HepG2 (cell line): Measurements from ENCODE around the gene CASTOR1. TPM values are rescaled to one million over a fixed set of nuclear protein-coding genes. Genes with fewer than 3 reads are reported as not detected.

ENCODE experiments used
- ATAC-seq: fragments of 200-7000 bp; cut with Tn5 transposase; 3 replicates; pipeline ENCODE4 v1.9.1; 2020; ENCODE audit warnings: mild to moderate bottlenecking, moderate library complexity
- BruUV-seq: library from RNA; stranded (reverse); fragments of 400-500 nt; replicated peaks from 2 replicates; lab custom pipeline; 2021; lab: Mats Ljungman, UMichigan
- CTCF ChIA-PET: fragments of 300-600 bp; formaldehyde crosslinking; extraction: SDS; loops from one replicate; lab custom pipeline; 2021; ENCODE audit warnings: low total read pairs, inconsistent platforms, low intra/inter-chr PET ratio; lab: Yijun Ruan, JAX
- POLR2A ChIA-PET: fragments of 350-600 bp; sonication (Branson Sonifier 250); formaldehyde crosslinking; loops from one replicate; lab custom pipeline; 2020; ENCODE audit warnings: antibody characterized with exemption, inconsistent platforms; lab: Yijun Ruan, JAX
- DNase-seq: peaks from one replicate; pipeline ENCODE4 v3.0.0-alpha.2; 2015; ENCODE audit warnings: low spot score
- FAIRE-seq: peaks from 3 replicates; lab custom pipeline; 2011; peaks lifted over from hg19 to GRCh38; lab: Jason Lieb, UNC
- H2AFZ ChIP-seq: one replicate; pipeline ENCODE4 v1.6.1; 2011; ENCODE audit warnings: low read length, inconsistent platforms
- H3K27ac ChIP-seq: fragments of 300-600 bp; 3 replicates; pipeline ENCODE4 v1.8.0; 2011; ENCODE audit warnings: mixed run types, mild to moderate bottlenecking, mixed read lengths, low read length, inconsistent platforms; ENCODE audit not compliant: insufficient read depth; ENCODE audit errors: extremely low read length
- H3K27me3 ChIP-seq, 2 experiments: fragments of 200-600 bp in 1 of 2; 2 replicates in 1 of 2; 3 replicates in 1 of 2; pipeline versions ENCODE4 v1.6.0 to v1.8.0; 2011; ENCODE audit warnings: low read length in 2 of 2, mild to moderate bottlenecking in 2 of 2, moderate library complexity in 2 of 2, inconsistent platforms in 1 of 2; ENCODE audit not compliant: insufficient read depth in 2 of 2, control insufficient read depth in 1 of 2
- H3K36me3 ChIP-seq, 2 experiments: fragments of 200-600 bp in 1 of 2; replicated peaks in 1 of 2; 2 replicates in 1 of 2; 3 replicates in 1 of 2; pipeline versions ENCODE4 v1.5.1 to v1.8.0; 2011; ENCODE audit warnings: low read length in 2 of 2, inconsistent platforms in 1 of 2; ENCODE audit not compliant: insufficient read depth in 2 of 2, control insufficient read depth in 1 of 2
- H3K4me1 ChIP-seq: 2 replicates; pipeline ENCODE4 v1.5.1; 2012; ENCODE audit warnings: low read length, inconsistent platforms; ENCODE audit not compliant: insufficient read depth
- H3K4me2 ChIP-seq: 2 replicates; pipeline ENCODE4 v1.6.0; 2011; ENCODE audit warnings: low read depth, low read length, inconsistent platforms
- H3K4me3 ChIP-seq, 3 experiments: fragments of 200-600 bp in 1 of 3; sonication (generic), shearing (Covaris generic) in 1 of 3; replicated peaks in 1 of 3; 2 replicates each; pipeline ENCODE4 v1.5.1; 2011 to 2016; ENCODE audit warnings: low read length in 3 of 3, inconsistent platforms in 2 of 3, low read depth in 2 of 3, mild to moderate bottlenecking in 2 of 3, control low read depth in 1 of 3, mixed read lengths in 1 of 3; ENCODE audit not compliant: insufficient read depth in 1 of 3
- H3K79me2 ChIP-seq: one replicate; pipeline ENCODE4 v1.6.1; 2011; ENCODE audit warnings: low read length, inconsistent platforms; ENCODE audit not compliant: insufficient read depth
- H3K9ac ChIP-seq: 2 replicates; pipeline ENCODE4 v1.6.0; 2011; ENCODE audit warnings: mild to moderate bottlenecking, low read depth, low read length, inconsistent platforms; ENCODE audit not compliant: insufficient read depth
- H3K9me3 ChIP-seq: 2 replicates; pipeline ENCODE4 v1.5.1; 2012; ENCODE audit warnings: mild to moderate bottlenecking, low read length
- H4K20me1 ChIP-seq: 2 replicates; pipeline ENCODE4 v1.6.0; 2011; ENCODE audit warnings: inconsistent platforms, mild to moderate bottlenecking, low read length, moderate library complexity; ENCODE audit not compliant: insufficient read depth
- CCAR2 ChIP-seq: fragments of 200-400 bp; formaldehyde crosslinking; optimal IDR thresholded peaks from 2 replicates; pipeline ENCODE3; 2018; ENCODE audit warnings: low read depth, mild to moderate bottlenecking, low read length, moderate library complexity
- E2F2 ChIP-seq: sonication (generic); formaldehyde crosslinking; IDR thresholded peaks from 2 replicates; pipeline ENCODE4 v1.4.0; 2020; ENCODE audit warnings: missing genetic modification reagents, borderline replicate concordance
- ELF3 ChIP-seq: IDR thresholded peaks from 2 replicates; pipeline ENCODE4 v1.6.1; 2016; ENCODE audit warnings: missing genetic modification reagents, missing compliant biosample characterization
- GABPB1 ChIP-seq: IDR thresholded peaks from 2 replicates; pipeline ENCODE4 v1.6.1; 2016; ENCODE audit warnings: mild to moderate bottlenecking, missing genetic modification reagents, moderate library complexity, missing compliant biosample characterization
- KDM5A ChIP-seq: fragments of 200-600 bp; sonication (generic); IDR thresholded peaks from 2 replicates; pipeline ENCODE4 v1.7.0; 2018; ENCODE audit warnings: antibody characterized with exemption, mild to moderate bottlenecking, low read length, borderline replicate concordance
- KLF6 ChIP-seq: IDR thresholded peaks from 2 replicates; pipeline ENCODE4 v1.8.0; 2016; ENCODE audit warnings: missing biosample characterization, missing genetic modification reagents
- KMT2A ChIP-seq: sonication (generic); formaldehyde crosslinking; IDR thresholded peaks from 2 replicates; pipeline ENCODE4 v1.4.0; 2020; ENCODE audit warnings: missing genetic modification reagents
- MAF1 ChIP-seq: sonication (generic); formaldehyde crosslinking; IDR thresholded peaks from 2 replicates; pipeline ENCODE4 v1.5.0; 2020; ENCODE audit warnings: missing genetic modification reagents, borderline replicate concordance
- MED1 ChIP-seq: sonication (generic); formaldehyde crosslinking; IDR thresholded peaks from 2 replicates; pipeline ENCODE4 v1.4.0; 2020; ENCODE audit warnings: missing genetic modification reagents
- RCOR2 ChIP-seq: IDR thresholded peaks from 2 replicates; pipeline ENCODE4 v1.6.1; 2016; ENCODE audit warnings: missing biosample characterization, missing genetic modification reagents
- SMAD1 ChIP-seq: sonication (generic); formaldehyde crosslinking; IDR thresholded peaks from 2 replicates; pipeline ENCODE4 v1.4.0; 2020; ENCODE audit warnings: missing genetic modification reagents, low read depth, mild to moderate bottlenecking, borderline replicate concordance
- SUZ12 ChIP-seq: fragments of 150-350 bp; IDR thresholded peaks from 2 replicates; pipeline ENCODE4 v1.6.1; 2014; ENCODE audit warnings: low read depth, low read length
- TAF1 ChIP-seq: sonication (generic); formaldehyde crosslinking; IDR thresholded peaks from 2 replicates; pipeline ENCODE4 v1.4.0; 2020; ENCODE audit warnings: missing genetic modification reagents
- TFDP2 ChIP-seq: sonication (generic); formaldehyde crosslinking; IDR thresholded peaks from 2 replicates; pipeline ENCODE4 v1.4.0; 2020; ENCODE audit warnings: missing genetic modification reagents
- U2AF2 ChIP-seq: fragments of 200-400 bp; formaldehyde crosslinking; IDR thresholded peaks from 2 replicates; pipeline ENCODE4 v1.6.1; 2017; ENCODE audit warnings: low read depth, mild to moderate bottlenecking, low read length
- ZBTB3 ChIP-seq: sonication (generic); formaldehyde crosslinking; IDR thresholded peaks from 2 replicates; pipeline ENCODE4 v1.4.0; 2020; ENCODE audit warnings: low read depth, mild to moderate bottlenecking, moderate library complexity, missing genetic modification reagents, borderline replicate concordance
- ZNF101 ChIP-seq: sonication (generic); formaldehyde crosslinking; IDR thresholded peaks from 2 replicates; pipeline ENCODE4 v1.4.0; 2020; ENCODE audit warnings: mild to moderate bottlenecking, low read depth, missing genetic modification reagents, borderline replicate concordance
- ZNF512B ChIP-seq: sonication (generic); formaldehyde crosslinking; IDR thresholded peaks from 2 replicates; pipeline ENCODE4 v1.5.1; 2020; ENCODE audit warnings: missing genetic modification reagents, mild to moderate bottlenecking, borderline replicate concordance
- ZNF567 ChIP-seq: sonication (generic); formaldehyde crosslinking; IDR thresholded peaks from 2 replicates; pipeline ENCODE4 v1.8.1; 2023; ENCODE audit warnings: mild to moderate bottlenecking, missing genetic modification reagents, borderline replicate concordance
- ZSCAN9 ChIP-seq: IDR thresholded peaks from 2 replicates; pipeline ENCODE4 v1.6.1; 2016; ENCODE audit warnings: borderline replicate concordance
- WGBS: methylation state at CpG from one replicate; pipeline ENCODE4 v1.1.6; 2017; ENCODE audit warnings: low lambda C conversion rate; 5-methylcytosine and 5-hydroxymethylcytosine counted together
- in situ Hi-C: cut with HindIII; loops from 2 replicates; pipeline ENCODE4 v1.10.0; 2017; ENCODE audit warnings: low pct_unique_long_range_greater_than_20kb; ENCODE audit not compliant: extremely low pct_ligation_motif_present
- intact Hi-C: fragments of 100-400 bp; cut with micrococcal nuclease; formaldehyde crosslinking; loops from one replicate; pipeline ENCODE4 v1.10.0; 2022; ENCODE audit not compliant: unreplicated experiment
- polyA plus RNA-seq, 8 experiments: library from polyadenylated mRNA; depleted of rRNA in 3 of 8; stranded (reverse) in 7 of 8; unstranded in 1 of 8; fragments of >200 nt; fragmentation: Illumina TruSeq in 4 of 8; extraction: Trizol in 4 of 8; gene quantifications; 2 replicates each; pipeline versions ENCODE4 v1.2.1 to v1.2.3, GENCODE V29; 2011 to 2016; ENCODE audit warnings: low read depth in 4 of 8, missing spikeins in 1 of 8, mixed read lengths in 1 of 8; ENCODE audit not compliant: insufficient read depth in 1 of 8
- total RNA-seq, 5 experiments: library from RNA; depleted of rRNA; stranded (reverse); fragments of >200 nt; fragmentation: Illumina TruSeq; extraction: Trizol; gene quantifications; 2 replicates each; pipeline ENCODE4 v1.2.3, GENCODE V29; 2016; ENCODE audit warnings: low read depth in 1 of 5

CASTOR1 gene
- total and polyA plus RNA-seq, 2 of the 13 experiments (the other 11 are each of a cell fraction or from before 2014, with no cell fraction given) = 2.6 to 4.4 TPM

- CTCF ChIA-PET = no interaction called here
- intact Hi-C loops = no loop called here
- H3K79me2 ChIP-seq = no peaks in the 10 kb centered on the region
- H3K27me3 ChIP-seq = no peaks in the 10 kb centered on the region
- H3K9ac ChIP-seq = peak within 1 kb of the TSS; percentile 52
- in situ Hi-C loops = no loop called here
- ATAC-seq (peak; percentile 22; the same call in 2 of the 3 replicates), FAIRE-seq (no peak), DNase-seq (no peak)
- TSS peak; percentile 70 for BruUV-seq
- no peaks in the 10 kb centered on the region for H4K20me1 ChIP-seq
- H3K36me3 ChIP-seq = no peaks in the 10 kb centered on the region
- peak within 1 kb of the TSS; percentile 40 to 67 (median 56) for H3K4me3 ChIP-seq
- 59% methylated on average over 36 of the region's 64 CpGs for WGBS
- POLR2A ChIA-PET = interaction anchor here (1.0 to 1.4 kb wide), 4 partner anchors 36 to 141 kb away, joined by 3 to 4 read pairs (median 3); partner anchors contain the start of gene RNF215
- peak within 1 kb of the TSS; percentile 47 for H3K27ac ChIP-seq
- peaks cover 63% of the 10 kb centered on the region for H3K4me1 ChIP-seq
- H3K9me3 ChIP-seq = no peaks in the 10 kb centered on the region
- no peak within 1 kb of the TSS for H2AFZ ChIP-seq
- H3K4me2 ChIP-seq = peak within 1 kb of the TSS; percentile 74
- TF ChIP-seq ZBTB3 (CRISPR knock-in tag) (no peak), SMAD1 (CRISPR knock-in tag) (no peak), CCAR2 (no peak), E2F2 (no peak), TFDP2 (CRISPR knock-in tag) (no peak), TAF1 (CRISPR knock-in tag) (peak; percentile 26; the same call in 1 of the 2 replicates), MAF1 (CRISPR knock-in tag) (no peak), ZNF101 (CRISPR knock-in tag) (no peak), SUZ12 (no peak), GABPB1 (CRISPR knock-in tag) (peak; percentile 26; the same call in 1 of the 2 replicates), ZSCAN9 (no peak), ZNF567 (CRISPR knock-in tag) (no peak), U2AF2 (no peak), KDM5A (no peak), RCOR2 (CRISPR knock-in tag) (no peak), KLF6 (CRISPR knock-in tag) (0 out of 2 replicates have a peak, but pooled peaks have one; percentile 29), MED1 (CRISPR knock-in tag) (no peak), ZNF512B (CRISPR knock-in tag) (no peak), ELF3 (CRISPR knock-in tag) (no peak), KMT2A (no peak)
Measured at GRCh38 chr22:30245985-30246813, 43.1 kb downstream of the CASTOR1 start, which contains the start of gene LIF. Gene LIF, minus strand, starts transcription at chr22:30246759. Its CDS starts 64 bp downstream, at chr22:30246695.
